Loucy (cell line): ENCODE data around the gene SLC5A6.

Experiments used
- EZH2phosphoT487 ChIP-seq: fragments of 200-600 bp; IDR thresholded peaks from 2 replicates; pipeline ENCODE4 v1.6.1; 2018; ENCODE audit warnings: antibody characterized with exemption, mild to moderate bottlenecking, moderate library complexity, borderline replicate concordance
- TF ChIP-seq, protein P1 (sequence below): fragments of 200-600 bp; sonication (generic); conservative IDR thresholded peaks from 2 replicates; pipeline ENCODE4 v1.5.1; 2014; ENCODE audit warnings: mild to moderate bottlenecking, antibody characterized with exemption, low read length

GRCh38 chr2:27238976-27239375 lies 26.9 kb upstream of the SLC5A6 start:
- TF ChIP-seq, protein P1, sequence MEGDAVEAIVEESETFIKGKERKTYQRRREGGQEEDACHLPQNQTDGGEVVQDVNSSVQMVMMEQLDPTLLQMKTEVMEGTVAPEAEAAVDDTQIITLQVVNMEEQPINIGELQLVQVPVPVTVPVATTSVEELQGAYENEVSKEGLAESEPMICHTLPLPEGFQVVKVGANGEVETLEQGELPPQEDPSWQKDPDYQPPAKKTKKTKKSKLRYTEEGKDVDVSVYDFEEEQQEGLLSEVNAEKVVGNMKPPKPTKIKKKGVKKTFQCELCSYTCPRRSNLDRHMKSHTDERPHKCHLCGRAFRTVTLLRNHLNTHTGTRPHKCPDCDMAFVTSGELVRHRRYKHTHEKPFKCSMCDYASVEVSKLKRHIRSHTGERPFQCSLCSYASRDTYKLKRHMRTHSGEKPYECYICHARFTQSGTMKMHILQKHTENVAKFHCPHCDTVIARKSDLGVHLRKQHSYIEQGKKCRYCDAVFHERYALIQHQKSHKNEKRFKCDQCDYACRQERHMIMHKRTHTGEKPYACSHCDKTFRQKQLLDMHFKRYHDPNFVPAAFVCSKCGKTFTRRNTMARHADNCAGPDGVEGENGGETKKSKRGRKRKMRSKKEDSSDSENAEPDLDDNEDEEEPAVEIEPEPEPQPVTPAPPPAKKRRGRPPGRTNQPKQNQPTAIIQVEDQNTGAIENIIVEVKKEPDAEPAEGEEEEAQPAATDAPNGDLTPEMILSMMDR: no peak
- no peak for TF ChIP-seq EZH2phosphoT487
